GM18511 (cell line): Measurements from ENCODE around the gene KDM2A.
"Not testable (repeated sequence)": the region's sequence is repeated elsewhere in the genome, so short reads cannot be mapped to it uniquely, and the experiment has no call there.

Experiments used
- ATAC-seq: cut with Tn5 transposase; IDR thresholded peaks from one replicate; pipeline ENCODE4 v1.9.1; 2021; ENCODE audit warnings: mild to moderate bottlenecking, moderate library complexity; ENCODE audit not compliant: unreplicated experiment

The KDM2A gene

GRCh38 chr11:67233584-67234190 is 114.6 kb downstream of the KDM2A start:
- ATAC-seq: no peak

GRCh38 chr11:67234571-67234970 is 115.5 kb downstream of the KDM2A start:
- not testable (repeated sequence) for ATAC-seq

GRCh38 chr11:67237574-67237973 is 118.5 kb downstream of the KDM2A start:
- no peak for ATAC-seq

DNA sequence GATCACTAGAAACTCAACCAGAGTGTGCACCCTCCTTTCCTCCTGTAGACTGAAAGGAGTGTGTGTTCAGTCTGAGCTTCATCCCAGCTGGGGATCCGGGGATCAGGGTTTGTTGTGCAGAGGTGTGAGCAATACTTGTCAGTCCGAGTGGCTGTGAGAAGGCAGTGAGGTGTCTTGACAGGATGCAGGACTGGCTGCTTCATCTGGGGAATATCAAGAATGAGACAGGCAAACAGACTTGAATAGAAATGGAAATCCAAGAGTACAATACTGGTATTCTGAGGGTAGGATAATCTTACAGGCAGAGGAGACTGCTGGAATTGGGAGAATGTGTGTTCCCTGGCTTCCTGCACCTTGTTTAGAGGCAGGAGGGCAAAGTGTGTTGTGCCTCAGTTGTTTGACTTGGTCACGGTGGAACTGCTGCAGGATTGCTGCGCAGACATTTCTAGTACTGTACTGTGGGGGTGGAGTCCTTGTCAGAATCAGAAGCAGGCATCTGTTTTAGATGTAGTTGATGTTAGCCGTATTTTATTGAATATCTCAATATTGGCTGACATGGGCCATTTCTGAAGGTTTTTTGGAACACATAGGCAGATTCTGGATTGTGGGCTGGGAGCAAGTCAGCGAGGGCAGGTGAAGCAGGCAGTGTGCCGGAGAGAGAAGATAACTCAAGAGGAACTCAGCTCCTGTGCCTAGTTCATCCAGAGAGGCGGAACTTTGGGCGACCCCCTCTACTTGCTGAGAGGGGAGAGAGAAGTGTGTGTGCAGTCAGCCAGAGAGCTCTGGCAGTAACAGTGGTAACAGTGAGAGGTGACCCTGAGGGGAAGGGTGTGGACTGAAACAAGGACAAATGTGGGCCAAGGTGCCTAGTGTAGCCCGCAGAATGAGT is 120.1 kb downstream of the KDM2A start:
- ATAC-seq: no peak

GRCh38 chr11:67239783-67240575 is 120.9 kb downstream of the KDM2A start:
- peak; percentile 89 for ATAC-seq

DNA sequence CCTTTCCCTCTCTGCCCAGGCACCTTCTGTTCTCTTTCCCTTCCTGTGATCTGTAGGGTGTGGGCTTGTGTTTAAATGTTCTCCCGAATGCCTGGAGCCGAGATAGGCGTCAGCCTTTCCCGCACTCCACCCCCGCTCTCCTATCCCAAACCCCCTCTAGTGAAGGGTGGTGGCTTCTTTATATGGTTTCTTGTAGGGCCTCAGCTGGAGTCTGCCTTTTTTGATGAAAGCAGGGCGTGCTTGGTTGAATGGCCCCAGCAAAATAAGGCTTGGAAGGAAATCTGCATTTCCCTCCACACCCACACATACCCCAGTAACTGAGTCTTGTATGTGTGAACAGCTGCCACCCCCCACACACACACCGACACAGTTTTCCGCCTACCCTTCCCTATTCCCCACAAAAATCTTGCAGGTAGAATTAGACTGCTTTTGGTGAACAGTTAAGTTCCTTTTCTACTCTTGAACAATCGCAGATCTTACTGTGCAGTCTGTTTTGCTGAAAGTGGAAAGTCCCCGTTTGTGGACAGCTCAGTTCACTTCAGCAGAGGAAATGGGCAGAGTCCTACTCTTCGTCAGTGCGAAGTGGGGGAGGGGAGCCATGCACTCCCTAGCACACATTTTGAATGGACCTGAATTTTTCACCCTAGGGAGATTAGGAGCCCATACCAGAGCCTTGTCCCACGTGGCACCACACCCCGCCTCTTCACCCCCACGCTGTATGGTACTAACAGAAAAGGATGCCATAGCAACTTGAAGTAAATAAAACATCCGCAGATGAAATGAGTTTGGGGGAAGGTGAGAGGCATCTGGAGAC is 121.7 kb downstream of the KDM2A start:
- no peak for ATAC-seq

DNA sequence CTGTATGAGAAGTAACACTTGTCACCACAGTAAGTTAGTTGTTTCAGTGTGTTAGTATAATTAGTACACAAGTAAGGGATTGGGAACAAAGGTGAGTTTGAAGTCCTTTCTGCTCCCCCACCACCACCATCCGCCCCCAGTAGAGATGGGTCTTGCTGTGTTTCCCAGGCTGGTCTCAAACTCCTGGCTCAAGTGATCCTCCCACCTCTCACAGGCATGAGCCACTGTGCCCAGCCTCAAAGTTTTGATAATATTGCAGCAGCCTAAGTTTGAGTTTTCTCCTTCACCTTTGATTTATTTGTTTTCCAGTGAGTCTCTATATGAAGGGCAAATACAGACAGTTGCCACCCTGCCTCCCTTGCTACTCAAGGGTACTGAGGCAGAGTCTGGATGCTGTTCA is 123.5 kb downstream of the KDM2A start:
- ATAC-seq: no peak

DNA sequence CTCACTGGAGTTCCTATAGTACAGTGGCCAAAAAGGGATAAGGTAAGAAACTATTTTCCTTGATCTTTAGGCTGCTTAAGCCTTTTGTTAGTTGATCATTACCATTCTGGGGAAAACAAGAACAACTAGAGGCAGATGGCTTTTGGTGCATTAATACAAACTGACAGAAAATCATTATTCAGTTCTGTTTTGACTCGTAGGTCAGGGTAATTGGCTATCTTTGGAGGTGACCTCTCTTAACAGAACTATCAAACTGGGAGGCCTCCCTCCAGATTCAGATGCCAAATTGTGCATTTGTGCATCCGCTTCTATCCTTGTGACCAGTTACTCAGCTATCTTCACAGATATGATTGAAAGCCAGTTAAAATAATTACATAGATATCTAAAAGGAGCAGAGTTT is 124.0 kb downstream of the KDM2A start:
- ATAC-seq: no peak

GRCh38 chr11:67245046-67245445 is 126.0 kb downstream of the KDM2A start:
- no peak for ATAC-seq

GRCh38 chr11:67247946-67248550 is 129.0 kb downstream of the KDM2A start:
- ATAC-seq: no peak

DNA sequence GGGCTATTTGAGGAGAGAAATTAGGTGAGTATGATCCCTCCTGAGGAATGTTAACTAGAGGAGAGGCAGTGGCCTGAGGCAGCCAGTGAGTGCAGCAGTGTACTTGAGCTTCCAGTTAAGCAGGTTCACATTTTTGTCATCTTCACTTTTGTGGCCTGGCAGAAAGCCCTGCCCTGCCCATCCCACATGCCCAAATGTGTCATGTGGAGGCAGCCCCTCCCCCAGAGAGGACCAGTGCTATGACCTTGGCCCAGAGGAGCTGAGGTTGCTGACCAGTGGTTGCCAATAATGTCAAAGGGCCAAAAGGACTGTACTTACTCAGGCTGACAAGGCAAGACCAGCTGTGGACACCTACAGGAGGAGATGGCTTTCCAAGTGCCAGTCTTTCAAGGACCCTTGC is 129.6 kb downstream of the KDM2A start:
- no peak for ATAC-seq

DNA sequence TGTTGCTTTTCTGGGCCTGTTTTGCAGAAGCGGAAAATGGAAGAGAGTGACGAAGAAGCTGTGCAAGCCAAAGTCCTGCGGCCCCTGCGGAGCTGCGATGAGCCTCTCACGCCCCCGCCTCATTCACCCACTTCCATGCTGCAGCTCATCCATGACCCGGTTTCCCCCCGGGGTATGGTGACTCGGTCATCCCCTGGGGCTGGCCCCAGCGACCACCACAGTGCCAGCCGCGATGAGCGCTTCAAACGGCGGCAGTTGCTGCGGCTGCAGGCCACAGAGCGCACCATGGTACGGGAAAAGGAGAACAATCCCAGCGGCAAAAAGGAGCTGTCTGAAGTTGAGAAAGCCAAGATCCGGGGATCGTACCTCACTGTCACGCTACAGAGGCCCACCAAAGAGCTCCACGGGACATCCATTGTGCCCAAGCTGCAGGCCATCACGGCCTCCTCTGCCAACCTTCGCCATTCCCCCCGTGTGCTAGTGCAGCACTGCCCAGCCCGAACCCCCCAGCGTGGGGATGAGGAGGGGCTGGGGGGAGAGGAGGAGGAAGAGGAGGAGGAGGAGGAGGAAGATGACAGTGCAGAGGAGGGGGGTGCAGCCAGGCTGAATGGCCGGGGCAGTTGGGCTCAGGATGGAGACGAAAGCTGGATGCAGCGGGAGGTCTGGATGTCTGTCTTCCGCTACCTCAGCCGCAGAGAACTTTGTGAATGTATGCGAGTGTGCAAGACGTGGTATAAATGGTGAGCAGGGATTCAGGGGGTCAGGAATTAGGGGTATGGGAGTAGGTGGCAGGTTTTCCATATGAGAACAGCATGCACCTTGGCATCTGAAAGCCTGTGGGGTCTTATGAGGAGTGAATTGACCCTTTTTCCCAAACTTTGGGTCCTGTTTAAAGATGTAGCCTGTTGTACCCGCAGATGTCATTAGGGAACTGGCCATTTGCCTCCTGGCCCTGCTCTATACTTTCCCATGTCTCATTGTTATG is 131.3 kb downstream of the KDM2A start:
- no peak for ATAC-seq

GRCh38 chr11:67251841-67252240 is 132.8 kb downstream of the KDM2A start:
- no peak for ATAC-seq

DNA sequence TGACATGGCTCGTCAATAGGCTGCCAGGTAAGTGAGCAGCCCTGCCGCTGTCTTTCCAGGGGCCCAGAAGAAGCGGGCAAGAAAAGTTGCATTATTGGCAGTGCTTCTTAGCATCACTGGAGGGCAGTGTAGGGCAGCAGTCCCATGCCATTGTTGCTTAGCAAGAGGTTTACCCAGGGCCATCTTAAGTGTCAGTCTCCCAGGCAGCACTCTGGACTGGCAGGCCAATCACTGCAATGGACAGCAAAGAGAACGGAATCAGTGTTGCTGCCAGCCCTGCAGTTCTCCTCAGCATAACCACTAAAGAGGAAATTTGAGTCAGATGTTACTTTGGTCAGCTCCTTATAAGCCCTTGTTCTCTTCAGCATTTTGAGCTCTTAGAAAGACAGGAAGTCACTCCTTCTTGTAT is 133.8 kb downstream of the KDM2A start:
- ATAC-seq: no peak

DNA sequence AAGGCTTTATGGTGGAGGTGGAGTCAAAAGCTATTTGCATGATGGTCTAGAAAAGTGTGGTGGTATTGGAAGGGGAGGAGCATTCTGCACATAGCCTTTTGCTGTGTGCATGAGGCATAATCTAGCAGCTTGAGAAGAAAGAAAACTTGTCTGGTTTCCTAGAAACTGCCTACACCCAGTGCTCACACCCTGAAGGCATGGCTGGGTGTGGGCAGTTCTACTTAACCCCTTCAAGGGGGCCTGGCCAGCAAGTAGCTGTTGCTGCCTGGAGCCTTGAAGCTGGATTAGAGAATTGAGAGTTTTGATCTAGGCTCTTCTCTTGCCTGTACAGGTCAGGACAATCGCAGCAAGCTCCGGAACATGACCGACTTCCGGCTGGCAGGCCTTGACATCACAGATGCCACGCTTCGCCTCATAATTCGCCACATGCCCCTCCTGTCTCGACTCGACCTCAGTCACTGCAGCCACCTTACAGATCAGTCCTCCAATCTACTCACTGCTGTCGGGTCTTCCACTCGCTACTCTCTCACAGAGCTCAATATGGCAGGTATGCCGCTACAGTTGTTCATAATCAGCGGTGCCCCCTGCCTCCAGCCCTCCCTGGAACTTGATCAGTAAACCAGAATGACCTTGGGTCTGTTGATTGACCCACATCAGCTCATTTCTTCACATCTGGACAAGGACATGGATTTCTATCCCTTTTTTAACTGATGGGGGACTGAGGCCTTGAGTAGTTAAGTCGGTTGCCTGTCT is 135.0 kb downstream of the KDM2A start:
- no peak for ATAC-seq

DNA sequence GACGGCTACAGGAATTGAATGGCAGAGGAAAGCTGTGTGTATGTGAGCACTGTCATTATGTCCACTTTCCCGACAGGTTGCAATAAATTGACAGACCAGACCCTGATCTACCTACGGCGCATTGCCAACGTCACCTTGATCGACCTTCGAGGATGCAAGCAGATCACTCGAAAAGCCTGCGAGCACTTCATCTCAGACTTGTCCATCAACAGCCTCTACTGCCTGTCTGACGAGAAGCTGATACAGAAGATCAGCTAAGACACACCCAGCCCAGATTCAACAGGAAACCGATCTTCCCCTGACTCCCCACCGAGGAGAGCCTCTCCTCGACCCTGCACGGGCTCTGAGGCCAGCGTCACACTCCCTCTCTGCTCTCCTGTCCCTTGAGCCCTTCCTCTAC is 135.7 kb downstream of the KDM2A start:
- no peak for ATAC-seq

GRCh38 chr11:67255353-67255752 is 136.3 kb downstream of the KDM2A start:
- no peak for ATAC-seq

DNA sequence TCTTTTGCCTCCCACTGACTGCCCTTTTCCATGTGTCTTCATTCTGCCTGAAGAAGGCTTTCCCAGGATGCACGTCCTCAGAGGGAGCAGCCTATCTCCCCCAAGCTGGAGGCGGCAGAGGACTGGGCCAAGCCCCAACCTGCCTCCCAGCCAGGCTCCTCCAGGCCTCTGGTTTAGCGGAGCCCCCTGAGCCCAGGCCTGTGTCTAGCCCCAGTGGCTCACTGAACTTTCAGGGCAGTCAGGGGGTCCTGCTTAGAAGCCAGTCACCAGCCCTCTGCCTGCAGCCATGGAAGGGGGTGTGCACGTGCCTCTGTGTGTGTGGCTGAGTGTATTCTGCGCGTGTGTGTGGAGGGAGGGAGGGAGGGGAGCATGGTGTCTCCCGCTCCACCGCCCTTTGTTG is 136.8 kb downstream of the KDM2A start:
- ATAC-seq: no peak
